GM18868 (cell line): ENCODE data around the gene SLX4IP.

Source experiments
- ATAC-seq: cut with Tn5 transposase; IDR thresholded peaks from one replicate; pipeline ENCODE4 v1.9.1; 2021; ENCODE audit warnings: mild to moderate bottlenecking, moderate library complexity; ENCODE audit not compliant: unreplicated experiment

Gene SLX4IP

GRCh38 chr20:10657453-10657852, 222.3 kb downstream of the SLX4IP start:
- no peak for ATAC-seq

GRCh38 chr20:10658051-10658823, 223.1 kb downstream of the SLX4IP start:
- no peak for ATAC-seq

- no peak for ATAC-seq
Measured at GRCh38 chr20:10658876-10659632, 223.9 kb downstream of the SLX4IP start.

GRCh38 chr20:10659651-10660601, 224.8 kb downstream of the SLX4IP start:
- ATAC-seq = no peak

- ATAC-seq = no peak
Measured at GRCh38 chr20:10660661-10661060, 225.6 kb downstream of the SLX4IP start.

- no peak for ATAC-seq
Measured at GRCh38 chr20:10661261-10661660, 226.2 kb downstream of the SLX4IP start.

GRCh38 chr20:10662151-10662550, 227.0 kb downstream of the SLX4IP start:
- no peak for ATAC-seq

GRCh38 chr20:10662661-10663458, 227.8 kb downstream of the SLX4IP start:
- no peak for ATAC-seq

GRCh38 chr20:10663756-10664155, 228.7 kb downstream of the SLX4IP start:
- no peak for ATAC-seq

- ATAC-seq = no peak
Measured at GRCh38 chr20:10665027-10665561, 230.0 kb downstream of the SLX4IP start.

- no peak for ATAC-seq
Measured at GRCh38 chr20:10665791-10666190, 230.7 kb downstream of the SLX4IP start.

- no peak for ATAC-seq
Measured at GRCh38 chr20:10666221-10667076, 231.3 kb downstream of the SLX4IP start.

- ATAC-seq = no peak
Measured at GRCh38 chr20:10667077-10667401, 231.9 kb downstream of the SLX4IP start.

- ATAC-seq = no peak
Measured at GRCh38 chr20:10667560-10668167, 232.6 kb downstream of the SLX4IP start.

GRCh38 chr20:10668677-10669368, 233.7 kb downstream of the SLX4IP start:
- no peak for ATAC-seq

GRCh38 chr20:10669843-10670446, 234.8 kb downstream of the SLX4IP start:
- no peak for ATAC-seq

- peak; percentile 34 for ATAC-seq
Measured at GRCh38 chr20:10670501-10671220, 235.6 kb downstream of the SLX4IP start.
